Smooth muscle cell of the coronary artery (primary cell): ENCODE measurements around the gene SLC25A1. TPM values are rescaled to one million over a fixed set of nuclear protein-coding genes. Genes with fewer than 3 reads are reported as not detected.

Experiments
- total RNA-seq: library from RNA; depleted of rRNA; stranded (reverse); fragments of >200 nt; gene quantifications from 2 replicates; pipeline ENCODE4 v1.2.3, GENCODE V29; 2014; ENCODE audit warnings: low replicate concordance

Gene SLC25A1
- total RNA-seq, result 58.3 and 127 TPM in 2 replicates

DNA sequence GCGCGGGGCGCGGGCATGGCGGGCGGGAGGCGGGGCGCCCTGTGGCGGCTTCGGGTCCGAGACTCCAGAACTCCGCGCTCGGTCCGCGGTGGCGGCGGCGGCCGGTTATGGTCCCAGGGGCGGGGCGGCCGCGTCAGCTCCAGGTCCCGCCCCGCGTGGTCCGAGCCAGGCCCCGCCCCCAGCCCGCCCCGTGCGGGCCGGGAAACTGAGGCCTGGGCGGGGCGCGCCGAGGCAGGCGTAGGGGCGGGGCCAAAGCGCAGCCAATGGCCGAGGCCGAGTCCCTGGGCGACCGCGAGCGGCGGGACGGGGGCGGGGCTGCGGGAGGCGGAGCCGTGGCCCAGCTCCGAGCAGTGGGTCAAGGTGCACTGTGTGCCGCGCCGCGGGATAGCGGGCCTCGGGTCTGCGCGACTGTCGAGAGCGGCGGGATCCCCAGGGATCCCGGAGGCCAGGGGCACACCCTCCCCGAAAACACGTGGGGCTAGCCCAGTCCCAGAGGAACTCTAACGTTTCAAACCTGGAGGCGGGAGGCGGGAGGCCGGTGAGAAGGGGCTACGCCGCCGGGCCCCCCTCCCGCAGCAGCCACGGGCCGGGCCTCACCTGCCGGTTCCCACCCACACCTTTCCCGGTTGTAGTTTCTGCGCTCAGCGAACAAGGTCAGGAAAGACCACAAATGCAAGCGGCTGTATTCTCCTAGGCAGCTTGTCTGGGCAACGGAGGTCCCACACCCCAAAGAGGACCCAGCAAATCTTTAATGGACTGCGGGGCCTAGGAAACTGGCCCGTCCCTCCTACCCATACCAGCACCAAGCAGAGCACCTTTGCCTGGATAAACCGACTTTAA lies at the start of gene SLC25A1:
TSS of gene SLC25A1 (minus strand) at position 80 of the 840 bp plus-strand sequence. CDS start at position 17, 63 bp downstream.

DNA sequence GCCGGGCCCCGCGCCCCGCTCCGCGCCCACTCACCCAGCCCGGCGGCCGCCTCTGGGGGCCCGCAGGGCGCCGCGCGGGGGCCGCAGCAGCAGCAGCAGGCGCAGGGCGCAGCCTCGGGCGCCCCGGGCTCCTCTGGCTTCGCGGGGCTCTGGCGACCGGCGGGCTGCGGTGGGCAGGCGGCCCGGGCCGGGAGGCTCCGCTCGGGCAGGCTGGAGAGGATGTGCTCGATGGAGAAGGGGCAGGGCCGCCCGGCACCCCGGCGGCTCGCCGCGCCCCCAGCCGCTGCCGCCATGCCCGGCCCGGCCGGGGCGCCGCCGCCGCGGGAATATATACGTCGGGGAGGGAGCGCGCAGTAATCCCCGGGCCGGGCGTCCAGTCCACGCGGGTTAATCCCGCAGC lies 28.5 kb downstream of the SLC25A1 start, which contains the start of gene GSC2:
TSS of gene GSC2 (minus strand) at position 302 of the 400 bp plus-strand sequence. CDS start at position 293, 9 bp downstream.

DNA sequence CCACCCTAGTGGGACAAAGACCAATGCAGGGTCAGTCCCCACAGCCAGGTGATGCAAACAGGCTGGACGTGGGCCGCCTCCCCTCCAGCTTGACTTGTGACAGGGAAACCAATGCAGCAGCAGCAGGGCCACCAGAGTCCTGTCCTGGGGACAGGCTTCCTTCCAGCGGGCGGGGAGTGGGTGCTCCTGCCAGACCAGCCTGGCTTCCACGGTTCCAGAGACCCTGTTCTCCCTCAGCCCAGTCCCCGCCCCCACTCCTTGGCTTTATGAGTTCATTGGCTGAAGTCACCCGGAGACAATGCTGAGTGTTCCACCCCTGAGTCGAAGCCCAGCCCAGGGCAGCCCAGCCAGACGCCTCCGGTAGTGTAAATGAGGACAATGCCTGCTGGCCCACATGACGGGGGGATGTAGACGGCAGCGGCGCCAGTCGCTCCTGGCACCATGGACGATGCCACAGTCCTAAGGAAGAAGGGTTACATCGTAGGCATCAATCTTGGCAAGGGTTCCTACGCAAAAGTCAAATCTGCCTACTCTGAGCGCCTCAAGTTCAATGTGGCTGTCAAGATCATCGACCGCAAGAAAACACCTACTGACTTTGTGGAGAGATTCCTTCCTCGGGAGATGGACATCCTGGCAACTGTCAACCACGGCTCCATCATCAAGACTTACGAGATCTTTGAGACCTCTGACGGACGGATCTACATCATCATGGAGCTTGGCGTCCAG lies 47.4 kb downstream of the SLC25A1 start, which contains the start of gene TSSK2:
TSS of gene TSSK2 (plus strand) at position 350 of the 726 bp plus-strand sequence. CDS start at position 442, 92 bp downstream.

Other genes starting within 250 kb of the SLC25A1 start
- 0.08 and 0.59 TPM in 2 replicates for gene PRODH, start 242.4 kb downstream of the SLC25A1 start, total RNA-seq
- gene DGCR2, start 56.3 kb downstream of the SLC25A1 start, total RNA-seq, result 33.1 and 81.6 TPM in 2 replicates
- under 0.01 TPM in 1 of 2 replicates, not detected in the other for gene TSSK2, start 47.4 kb downstream of the SLC25A1 start, total RNA-seq
- 4.6 and 7.1 TPM in 2 replicates for gene ESS2, start 34.1 kb downstream of the SLC25A1 start, total RNA-seq
- gene GSC2, start 28.4 kb downstream of the SLC25A1 start, total RNA-seq, result not detected in 2 replicates
- 12.0 and 13.1 TPM in 2 replicates for gene CLTCL1, start 113.0 kb upstream of the SLC25A1 start, total RNA-seq